Body of pancreas (tissue), 4 donors: ENCODE data around the gene GCG.

Experiments used
- CTCF ChIP-seq, 7 experiments: fragments of 450-650 bp in 4 of 7; fragments of 200-600 bp in 3 of 7; sonication (generic) in 3 of 7; IDR thresholded peaks; one replicate each; pipeline ENCODE4 v1.5.1; 2016 to 2019; ENCODE audit warnings: antibody characterized with exemption in 7 of 7
- POLR2A ChIP-seq, 3 donors: fragments of 450-650 bp; IDR thresholded peaks; one replicate each; pipeline ENCODE4 v1.6.1; 2016; ENCODE audit warnings: antibody characterized with exemption in 3 of 3, mild to moderate bottlenecking in 2 of 3

GRCh38 chr2:162184821-162185450 is 32.9 kb upstream of the GCG start:
- TF ChIP-seq CTCF (IDR thresholded peaks at IDR 0.05) (no peak), POLR2A (IDR thresholded peaks at IDR 0.05) (no peak)
